ENCODE results near the gene C6.

DNA sequence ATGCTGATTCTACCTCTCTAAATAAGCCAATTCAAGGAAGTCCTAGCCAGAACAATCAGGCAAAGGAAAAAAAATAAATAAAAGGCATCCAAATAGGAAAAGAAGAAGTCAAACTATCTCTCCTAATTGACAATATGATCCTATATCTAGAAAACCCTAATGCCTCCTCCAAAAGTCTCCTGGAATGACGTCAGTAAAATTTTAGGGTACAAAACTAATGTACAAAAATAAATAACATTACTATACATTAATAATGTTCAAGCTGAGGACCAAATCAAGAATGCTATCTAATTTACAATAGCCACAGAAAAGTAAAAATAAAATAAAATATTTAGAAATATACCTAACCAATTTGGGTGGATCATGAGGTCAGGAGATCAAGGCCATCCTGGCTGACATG lies 33.8 kb upstream of the C6 start:
- TF ChIP-seq GATA3 (IDR thresholded peaks at IDR 0.05; ENCODE audit: low read depth, low read length) (no peak), GATA2 (IDR thresholded peaks at IDR 0.05; ENCODE audit: low read depth, low read length) (no peak)
